AG04449 (cell line): Measurements from ENCODE around the gene SCN1B.

Experiments
- CTCF ChIA-PET: fragments of 350-600 bp; formaldehyde crosslinking; extraction: SDS; loops from one replicate; lab custom pipeline; 2021; ENCODE audit warnings: antibody characterized with exemption; lab: Yijun Ruan, JAX
- POLR2A ChIA-PET: fragments of 400-600, 350-600 bp; formaldehyde crosslinking; extraction: SDS; loops from one replicate; lab custom pipeline; 2020; ENCODE audit warnings: antibody characterized with exemption, inconsistent platforms; lab: Yijun Ruan, JAX
- DNase-seq: peaks from one replicate; pipeline ENCODE4 v3.0.0-alpha.2; 2010; ENCODE audit warnings: low read depth, low spot score
- H3K4me3 ChIP-seq: 2 replicates; pipeline ENCODE4 v1.5.1; 2011; ENCODE audit warnings: low read depth, mild to moderate bottlenecking, control low read depth, low read length
- CTCF ChIP-seq: IDR thresholded peaks from one replicate; pipeline ENCODE4 v1.5.1; 2011; ENCODE audit warnings: mild to moderate bottlenecking, moderate library complexity, low read length, control low read depth, inconsistent platforms; ENCODE audit not compliant: insufficient read depth; ENCODE audit errors: missing control alignments

The SCN1B gene

GRCh38 chr19:35054626-35055025 lies 24.4 kb downstream of the SCN1B start:
- no peak for DNase-seq
- ChIA-PET POLR2A (interaction anchor here (0.6 kb wide), 1 partner anchor 24 kb away, joined by 4 read pairs; no protein-coding TSS in a partner anchor), CTCF (interaction anchor here (0.9 to 7.5 kb wide), 6 partner anchors 9 to 82 kb away, joined by 3 to 98 read pairs (median 6); partner anchors contain the start of gene LGI4)
- H3K4me3 ChIP-seq, result no peak overlapping the region
- TF ChIP-seq CTCF, result no peak

DNA sequence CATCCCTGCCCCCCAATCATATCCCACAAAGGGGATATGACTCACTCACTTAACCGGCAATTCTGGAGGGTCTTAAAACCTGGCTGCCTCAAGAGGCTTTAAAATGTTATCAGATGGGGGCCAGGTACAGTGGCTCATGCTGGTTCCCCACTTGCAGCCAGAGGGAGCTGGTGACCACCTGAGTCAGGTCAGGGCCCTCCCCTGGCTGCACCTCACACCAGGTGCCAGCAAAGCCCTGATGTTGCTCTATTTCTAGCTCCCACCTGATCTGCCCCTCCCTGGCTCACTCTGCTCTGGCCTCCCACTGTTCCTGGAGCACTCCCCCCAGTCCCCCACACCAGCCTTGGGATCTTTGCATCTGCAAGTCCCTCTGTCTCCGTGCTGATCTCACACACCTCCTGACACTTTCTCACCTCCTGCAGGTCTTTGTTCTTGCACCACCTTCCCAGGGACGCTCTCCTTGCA lies 25.5 kb downstream of the SCN1B start:
- POLR2A ChIA-PET, result no interaction called here
- no peak for TF ChIP-seq CTCF

GRCh38 chr19:35056513-35057063 lies 26.3 kb downstream of the SCN1B start:
- H3K4me3 ChIP-seq, result no peak overlapping the region
- TF ChIP-seq CTCF, result no peak
- CTCF ChIA-PET, result interaction anchor here (1.7 to 7.5 kb wide), 3 partner anchors 10 to 71 kb away, joined by 3 to 98 read pairs (median 30); no protein-coding TSS in a partner anchor
- POLR2A ChIA-PET, result no interaction called here
- DNase-seq, result no peak

More for the DNA sequence above, 25.5 kb downstream of the SCN1B start:
- no peak for DNase-seq
- CTCF ChIA-PET, result interaction anchor here (0.9 to 7.5 kb wide), 6 partner anchors 8 to 83 kb away, joined by 3 to 98 read pairs (median 6); no protein-coding TSS in a partner anchor
- H3K4me3 ChIP-seq, result no peak overlapping the region

- no peak for TF ChIP-seq CTCF
- ChIA-PET POLR2A (interaction anchor here (0.6 kb wide), 1 partner anchor 58 kb away, joined by 3 read pairs; no protein-coding TSS in a partner anchor), CTCF (interaction anchor here (0.6 to 7.5 kb wide), 7 partner anchors 9 to 77 kb away, joined by 3 to 98 read pairs (median 6); partner anchors contain the start of gene LGI4)
- no peak overlapping the region for H3K4me3 ChIP-seq
- no peak for DNase-seq
These were observed 28.1 kb downstream of the SCN1B start for GRCh38 chr19:35058370-35058769.

- no peak overlapping the region for H3K4me3 ChIP-seq
- POLR2A ChIA-PET, result interaction anchor here (0.6 kb wide), 1 partner anchor 59 kb away, joined by 3 read pairs; no protein-coding TSS in a partner anchor
- no peak for DNase-seq
- TF ChIP-seq CTCF, result no peak
- CTCF ChIA-PET, result interaction anchor here (0.6 to 7.5 kb wide), 7 partner anchors 8 to 76 kb away, joined by 3 to 98 read pairs (median 6); partner anchors contain the start of gene LGI4
These were observed 28.9 kb downstream of the SCN1B start for GRCh38 chr19:35059006-35059798.

DNA sequence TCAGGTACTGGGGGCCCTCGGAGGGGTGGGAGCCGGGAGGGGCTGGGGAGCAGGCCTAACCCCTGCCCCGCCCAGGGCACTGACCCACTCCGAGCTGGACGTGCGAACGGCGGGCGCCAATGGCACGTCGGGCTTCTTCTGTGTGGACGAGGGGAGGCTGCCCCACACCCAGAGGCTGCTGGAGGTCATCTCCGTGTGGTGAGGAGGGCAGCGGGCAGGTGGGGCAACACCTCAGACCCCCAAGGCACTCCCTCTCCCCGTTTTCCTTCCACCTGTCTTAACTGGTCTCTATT lies 29.5 kb downstream of the SCN1B start:
- no peak for TF ChIP-seq CTCF
- POLR2A ChIA-PET, result no interaction called here
- H3K4me3 ChIP-seq, result no peak overlapping the region

More for the DNA sequence above, 29.5 kb downstream of the SCN1B start:
- CTCF ChIA-PET, result interaction anchor here (1.0 kb wide), 1 partner anchor 15 kb away, joined by 6 read pairs; no protein-coding TSS in a partner anchor
- no peak for DNase-seq
